ENCODE results near the gene NUP160.
"Not testable (repeated sequence)": the region's sequence is repeated elsewhere in the genome, so short reads cannot be mapped to it uniquely, and the experiment has no call there.

Gene NUP160

GRCh38 chr11:47847892-47848699 lies at the start of gene NUP160:
NUP160 (minus strand) TSS chr11:47848350; CDS start chr11:47848318, 32 bp downstream.
- peak; percentile 87 for DNase-seq (ENCODE audit: low spot score)

GRCh38 chr11:47896199-47896598 lies 48.0 kb upstream of the NUP160 start:
- DNase-seq (ENCODE audit: low spot score) = no peak

GRCh38 chr11:47895035-47895434 lies 46.9 kb upstream of the NUP160 start:
- no peak for DNase-seq (ENCODE audit: low spot score)

GRCh38 chr11:47892546-47893276 lies 44.6 kb upstream of the NUP160 start:
- DNase-seq (ENCODE audit: low spot score) = not testable (repeated sequence)

- DNase-seq (ENCODE audit: low spot score) = no peak
Observed at GRCh38 chr11:47891886-47892285, 43.7 kb upstream of the NUP160 start.

- no peak for DNase-seq (ENCODE audit: low spot score)
Observed at GRCh38 chr11:47889714-47890441, 41.7 kb upstream of the NUP160 start.

- no peak for DNase-seq (ENCODE audit: low spot score)
Observed at GRCh38 chr11:47887910-47888569, 39.9 kb upstream of the NUP160 start.

- DNase-seq (ENCODE audit: low spot score) = no peak
Observed at GRCh38 chr11:47886096-47886495, 37.9 kb upstream of the NUP160 start.

- not testable (repeated sequence) for DNase-seq (ENCODE audit: low spot score)
Observed at GRCh38 chr11:47882437-47882836, 34.3 kb upstream of the NUP160 start.

- DNase-seq (ENCODE audit: low spot score) = no peak
Observed at GRCh38 chr11:47881145-47881544, 33.0 kb upstream of the NUP160 start.

- DNase-seq (ENCODE audit: low spot score) = peak; percentile 14
Observed at GRCh38 chr11:47879259-47880158, 31.4 kb upstream of the NUP160 start.

- DNase-seq (ENCODE audit: low spot score) = not testable (repeated sequence)
Observed at GRCh38 chr11:47875858-47876257, 27.7 kb upstream of the NUP160 start.

- DNase-seq (ENCODE audit: low spot score) = no peak
Observed at GRCh38 chr11:47870404-47870803, 22.3 kb upstream of the NUP160 start.

- DNase-seq (ENCODE audit: low spot score) = no peak
Observed at GRCh38 chr11:47869544-47870393, 21.6 kb upstream of the NUP160 start.

- DNase-seq (ENCODE audit: low spot score) = no peak
Observed at GRCh38 chr11:47867823-47868222, 19.7 kb upstream of the NUP160 start.

- DNase-seq (ENCODE audit: low spot score) = not testable (repeated sequence)
Observed at GRCh38 chr11:47866892-47867291, 18.7 kb upstream of the NUP160 start.

GRCh38 chr11:47864901-47865300 lies 16.8 kb upstream of the NUP160 start:
- DNase-seq (ENCODE audit: low spot score) = no peak

GRCh38 chr11:47863898-47864430 lies 15.8 kb upstream of the NUP160 start:
- no peak for DNase-seq (ENCODE audit: low spot score)

- peak; percentile 68 for DNase-seq (ENCODE audit: low spot score)
Observed at GRCh38 chr11:47863189-47863897, 15.2 kb upstream of the NUP160 start.

Data from germinal center (tissue), 1 donor.